ENCODE measurements around the gene UPK3A. TPM values are rescaled to one million over a fixed set of nuclear protein-coding genes. Genes with fewer than 3 reads are reported as not detected.

The UPK3A gene
- total RNA-seq, 1 donor from 2014 or later = 0.29 TPM

DNA sequence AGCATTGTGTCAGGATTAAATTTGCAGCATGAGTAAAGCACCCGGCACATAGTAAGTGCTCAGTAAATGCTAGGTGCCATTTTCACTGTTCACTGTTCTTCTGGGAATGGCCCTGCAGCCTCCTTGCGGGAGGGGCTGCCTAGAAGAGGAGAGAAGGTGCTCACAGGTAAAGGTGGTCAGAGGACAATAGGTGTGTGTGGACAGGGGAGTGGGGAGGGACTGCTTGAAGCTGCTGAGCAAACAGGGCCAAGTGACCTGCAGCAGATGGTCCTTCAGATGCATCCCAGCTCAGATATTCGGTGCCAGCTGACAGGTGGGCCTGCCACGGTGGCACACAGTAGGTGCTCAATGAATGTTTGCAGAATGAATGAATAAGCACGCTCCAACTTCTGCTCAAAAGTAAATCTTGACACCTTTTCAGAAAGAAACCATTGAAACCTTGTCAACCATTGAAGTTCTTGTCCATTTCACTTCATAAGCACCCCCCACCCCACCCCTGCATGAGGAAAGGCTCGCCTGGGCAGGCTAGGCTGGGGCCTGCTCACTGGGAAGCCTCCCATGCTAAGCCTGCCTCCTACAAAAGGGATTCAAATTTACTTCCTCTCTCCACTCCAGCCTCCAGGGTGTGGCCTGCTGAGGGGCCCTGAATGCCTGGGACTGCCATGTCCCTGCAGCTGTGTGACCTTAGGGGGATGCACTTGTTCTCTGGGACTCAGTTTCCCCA, 45.6 kb upstream of the UPK3A start:
- Mint-ChIP-seq H3K4me1 (ENCODE audit: unreplicated experiment) (peaks cover 24% of the 10 kb centered on the region), H3K36me3 (no peaks in the 10 kb centered on the region), H3K27ac (peak overlapping the region; percentile 88), H3K27me3 (no peaks in the 10 kb centered on the region), H3K4me3 (peak overlapping the region; percentile 95), H3K9me3 (no peaks in the 10 kb centered on the region)
- TF ChIP-seq, protein P1, sequence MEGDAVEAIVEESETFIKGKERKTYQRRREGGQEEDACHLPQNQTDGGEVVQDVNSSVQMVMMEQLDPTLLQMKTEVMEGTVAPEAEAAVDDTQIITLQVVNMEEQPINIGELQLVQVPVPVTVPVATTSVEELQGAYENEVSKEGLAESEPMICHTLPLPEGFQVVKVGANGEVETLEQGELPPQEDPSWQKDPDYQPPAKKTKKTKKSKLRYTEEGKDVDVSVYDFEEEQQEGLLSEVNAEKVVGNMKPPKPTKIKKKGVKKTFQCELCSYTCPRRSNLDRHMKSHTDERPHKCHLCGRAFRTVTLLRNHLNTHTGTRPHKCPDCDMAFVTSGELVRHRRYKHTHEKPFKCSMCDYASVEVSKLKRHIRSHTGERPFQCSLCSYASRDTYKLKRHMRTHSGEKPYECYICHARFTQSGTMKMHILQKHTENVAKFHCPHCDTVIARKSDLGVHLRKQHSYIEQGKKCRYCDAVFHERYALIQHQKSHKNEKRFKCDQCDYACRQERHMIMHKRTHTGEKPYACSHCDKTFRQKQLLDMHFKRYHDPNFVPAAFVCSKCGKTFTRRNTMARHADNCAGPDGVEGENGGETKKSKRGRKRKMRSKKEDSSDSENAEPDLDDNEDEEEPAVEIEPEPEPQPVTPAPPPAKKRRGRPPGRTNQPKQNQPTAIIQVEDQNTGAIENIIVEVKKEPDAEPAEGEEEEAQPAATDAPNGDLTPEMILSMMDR (conservative IDR thresholded peaks at IDR 0.05) = no peak
- DNase-seq (ENCODE audit: extremely low spot score, unreplicated experiment) = no peak

- H3K9me3 Mint-ChIP-seq = no peaks in the 10 kb centered on the region
- H3K27me3 Mint-ChIP-seq = no peaks in the 10 kb centered on the region
- DNase-seq (ENCODE audit: extremely low spot score, unreplicated experiment) = no peak
- H3K36me3 Mint-ChIP-seq = no peaks in the 10 kb centered on the region
- H3K4me1 Mint-ChIP-seq (ENCODE audit: unreplicated experiment) = peaks cover 24% of the 10 kb centered on the region
- TF ChIP-seq, protein P1 (conservative IDR thresholded peaks at IDR 0.05) = no peak
- peak overlapping the region; percentile 95 for H3K4me3 Mint-ChIP-seq
- H3K27ac Mint-ChIP-seq = peak overlapping the region; percentile 88
Observed at GRCh38 chr22:45239681-45240051, 45.1 kb upstream of the UPK3A start.

DNA sequence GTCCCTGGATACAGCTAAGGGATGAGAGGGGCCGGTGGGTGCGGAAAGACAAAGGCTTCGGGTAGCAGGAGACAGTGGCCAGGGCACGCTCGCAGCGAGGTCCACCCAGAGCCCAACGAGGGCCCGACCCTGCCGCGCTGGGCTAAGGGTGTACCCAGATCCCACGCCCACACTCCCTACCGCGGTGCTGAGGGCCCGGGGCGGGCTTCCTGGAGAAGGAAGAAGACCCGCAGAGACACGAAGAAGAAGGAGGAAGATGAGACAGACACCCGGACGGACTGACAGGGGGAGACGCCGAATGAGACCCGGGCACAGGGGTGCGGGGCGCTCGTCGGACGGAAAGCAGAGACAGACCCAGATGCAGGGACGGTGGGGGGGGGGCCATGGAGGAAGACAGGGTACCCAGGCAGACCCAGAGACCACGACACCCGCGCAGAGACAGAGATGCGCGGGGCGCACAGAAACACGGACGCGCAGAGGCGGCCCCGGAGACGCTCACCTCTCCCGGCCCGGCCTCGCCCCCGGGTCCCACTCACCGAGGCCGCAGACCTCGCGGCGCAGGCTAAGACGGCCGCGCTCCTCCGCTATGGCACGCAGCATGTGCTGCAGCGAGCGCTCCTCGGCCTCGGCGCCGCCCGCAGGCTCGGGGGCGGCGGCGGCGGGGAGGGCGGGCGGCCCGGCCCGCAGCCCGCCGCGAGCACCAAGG, 44.5 kb upstream of the UPK3A start:
- no peak for DNase-seq (ENCODE audit: extremely low spot score, unreplicated experiment)
- Mint-ChIP-seq H3K4me1 (ENCODE audit: unreplicated experiment) (peaks cover 27% of the 10 kb centered on the region), H3K27ac (peak overlapping the region; percentile 88), H3K36me3 (no peaks in the 10 kb centered on the region), H3K9me3 (no peaks in the 10 kb centered on the region), H3K4me3 (peak overlapping the region; percentile 95), H3K27me3 (no peaks in the 10 kb centered on the region)
- TF ChIP-seq, protein P1 (conservative IDR thresholded peaks at IDR 0.05) = no peak

DNA sequence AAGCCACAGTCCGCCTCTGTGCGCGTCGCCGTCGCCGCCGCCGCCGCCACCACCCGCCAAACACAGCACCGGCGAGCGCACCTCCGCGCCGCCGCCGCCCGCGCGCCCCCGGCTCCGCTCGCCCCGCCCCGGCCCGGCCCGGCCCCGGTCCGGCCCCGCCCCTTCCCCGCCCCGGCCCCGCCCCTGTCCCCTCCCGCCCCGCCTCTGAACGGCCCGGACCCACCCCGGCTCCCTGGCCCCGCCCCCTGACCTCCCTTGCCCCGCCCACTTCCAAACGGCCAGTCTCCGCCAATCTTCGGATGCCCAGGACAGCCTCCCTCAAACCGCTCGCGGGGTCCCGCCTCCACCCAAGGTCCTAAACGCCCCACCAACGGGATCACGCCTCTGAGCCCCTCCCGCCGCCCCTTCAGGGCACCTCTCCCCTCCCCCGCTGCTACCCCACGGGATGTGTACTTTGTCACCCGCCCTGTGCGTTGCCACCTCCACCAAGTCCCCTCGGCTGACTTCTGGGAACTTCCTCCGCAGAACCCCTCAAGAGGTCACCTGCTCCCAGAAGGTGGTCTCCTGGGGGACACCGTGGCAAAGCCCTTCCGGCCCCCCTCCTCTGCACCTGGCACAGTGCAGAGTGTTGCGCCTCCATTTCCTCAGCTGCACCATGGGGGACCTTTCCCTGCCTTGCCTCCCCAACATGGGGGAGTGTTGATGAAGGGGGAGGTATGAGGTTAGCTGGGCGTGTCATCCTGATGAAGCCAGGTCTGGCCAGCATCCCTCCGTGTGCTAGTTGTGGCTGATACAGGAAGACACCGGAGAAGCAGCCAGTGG, 43.7 kb upstream of the UPK3A start, which contains the start of gene KIAA0930:
Gene KIAA0930, minus strand, starts transcription at position 85 of the 822 bp plus-strand sequence. CDS start 191 bp downstream, outside the sequence.
- Mint-ChIP-seq H3K4me3 (peak within 1 kb of the TSS; percentile 95), H3K27ac (peak within 1 kb of the TSS; percentile 88), H3K27me3 (no peaks in the 10 kb centered on the region), H3K9me3 (no peaks in the 10 kb centered on the region), H3K4me1 (ENCODE audit: unreplicated experiment) (peaks cover 30% of the 10 kb centered on the region), H3K36me3 (no peaks in the 10 kb centered on the region)
- peak; percentile 84 for DNase-seq (ENCODE audit: extremely low spot score, unreplicated experiment)
- TF ChIP-seq, protein P1 (conservative IDR thresholded peaks at IDR 0.05) = no peak

DNA sequence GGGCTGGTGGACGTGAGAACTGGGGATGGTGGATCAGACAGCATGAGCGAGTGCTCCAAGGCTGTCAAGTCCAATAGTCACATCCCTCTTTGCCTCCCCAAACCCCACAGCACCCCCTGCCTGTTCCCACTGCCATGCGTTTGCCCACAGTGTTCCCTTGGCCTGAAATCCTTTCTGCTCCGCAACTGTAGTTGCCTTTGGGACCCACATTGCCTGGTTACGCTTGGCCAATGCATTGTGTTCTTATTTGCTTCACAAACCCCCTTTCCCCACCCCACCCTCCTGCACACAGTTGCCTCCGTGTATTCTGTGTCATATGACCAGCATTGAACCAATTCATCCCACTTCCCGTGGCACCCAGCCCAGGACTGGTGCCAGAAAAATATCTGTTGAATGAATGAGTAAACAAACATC, 42.0 kb upstream of the UPK3A start:
- Mint-ChIP-seq H3K4me1 (ENCODE audit: unreplicated experiment) (peaks cover 31% of the 10 kb centered on the region), H3K4me3 (peak overlapping the region; percentile 67), H3K36me3 (no peaks in the 10 kb centered on the region), H3K27ac (no peak overlapping the region), H3K9me3 (no peaks in the 10 kb centered on the region), H3K27me3 (no peaks in the 10 kb centered on the region)
- no peak for DNase-seq (ENCODE audit: extremely low spot score, unreplicated experiment)
- TF ChIP-seq, protein P1 (conservative IDR thresholded peaks at IDR 0.05) = no peak

Data from type B pancreatic cell (in vitro differentiated cells).